ENCODE measurements around the gene GRN.
A peak's percentile ranks its signal among the peaks of the same experiment; 100 is the strongest.

The GRN gene

GRCh38 chr17:44354582-44355561 lies 9.8 kb downstream of the GRN start:
- H3K36me3 ChIP-seq (ENCODE audit: control insufficient read depth in 2 of 2, insufficient read depth in 2 of 2, low read length in 2 of 2): peaks cover 14 to 16% of the 10 kb centered on the region in 2 donors
- no peaks in the 10 kb centered on the region for H3K4me1 ChIP-seq (ENCODE audit: control insufficient read depth, insufficient read depth, low read length)
- H3K27me3 ChIP-seq (ENCODE audit: control insufficient read depth in 1 of 2, insufficient read depth in 2 of 2, low read length in 2 of 2): no peaks in the 10 kb centered on the region
- H3K27ac ChIP-seq (ENCODE audit: low read length): no peak overlapping the region
- no peaks in the 10 kb centered on the region for H3K9me3 ChIP-seq (ENCODE audit: control insufficient read depth in 2 of 2, low read length in 2 of 2)
- H3K4me3 ChIP-seq (ENCODE audit: low read length in 2 of 2): no peak overlapping the region
- H3K9ac ChIP-seq (ENCODE audit: low read length in 2 of 2): no peak overlapping the region

- no peak overlapping the region for H3K4me3 ChIP-seq (ENCODE audit: low read length in 2 of 2)
- peaks cover 2% of the 10 kb centered on the region for H3K4me1 ChIP-seq (ENCODE audit: control insufficient read depth, insufficient read depth, low read length)
- no peaks in the 10 kb centered on the region for H3K9me3 ChIP-seq (ENCODE audit: control insufficient read depth in 2 of 2, low read length in 2 of 2)
- H3K9ac ChIP-seq (ENCODE audit: low read length in 2 of 2): no peak overlapping the region
- H3K27me3 ChIP-seq (ENCODE audit: control insufficient read depth in 1 of 2, insufficient read depth in 2 of 2, low read length in 2 of 2): peaks cover 0 to 2% of the 10 kb centered on the region in 2 donors
- H3K36me3 ChIP-seq (ENCODE audit: control insufficient read depth in 2 of 2, insufficient read depth in 2 of 2, low read length in 2 of 2): peaks cover 12 to 16% of the 10 kb centered on the region in 2 donors
- no peak overlapping the region for H3K27ac ChIP-seq (ENCODE audit: low read length)
These were observed 10.6 kb downstream of the GRN start for GRCh38 chr17:44355642-44356099.

GRCh38 chr17:44356241-44356640 lies 11.1 kb downstream of the GRN start:
- H3K4me1 ChIP-seq (ENCODE audit: control insufficient read depth, insufficient read depth, low read length): peaks cover 2% of the 10 kb centered on the region
- no peak overlapping the region for H3K9ac ChIP-seq (ENCODE audit: low read length in 2 of 2)
- H3K36me3 ChIP-seq (ENCODE audit: control insufficient read depth in 2 of 2, insufficient read depth in 2 of 2, low read length in 2 of 2): peaks cover 8 to 11% of the 10 kb centered on the region in 2 donors
- H3K4me3 ChIP-seq (ENCODE audit: low read length in 2 of 2): no peak overlapping the region
- peaks cover 0 to 4% of the 10 kb centered on the region in 2 donors for H3K27me3 ChIP-seq (ENCODE audit: control insufficient read depth in 1 of 2, insufficient read depth in 2 of 2, low read length in 2 of 2)
- no peaks in the 10 kb centered on the region for H3K9me3 ChIP-seq (ENCODE audit: control insufficient read depth in 2 of 2, low read length in 2 of 2)
- no peak overlapping the region for H3K27ac ChIP-seq (ENCODE audit: low read length)

- H3K4me1 ChIP-seq (ENCODE audit: control insufficient read depth, insufficient read depth, low read length): peaks cover 3% of the 10 kb centered on the region
- H3K36me3 ChIP-seq (ENCODE audit: control insufficient read depth in 2 of 2, insufficient read depth in 2 of 2, low read length in 2 of 2): no peaks in the 10 kb centered on the region
- no peak overlapping the region for H3K27ac ChIP-seq (ENCODE audit: low read length)
- no peak overlapping the region for H3K9ac ChIP-seq (ENCODE audit: low read length in 2 of 2)
- no peak overlapping the region for H3K4me3 ChIP-seq (ENCODE audit: low read length in 2 of 2)
- H3K9me3 ChIP-seq (ENCODE audit: control insufficient read depth in 2 of 2, low read length in 2 of 2): no peaks in the 10 kb centered on the region
- peaks cover 0 to 4% of the 10 kb centered on the region in 2 donors for H3K27me3 ChIP-seq (ENCODE audit: control insufficient read depth in 1 of 2, insufficient read depth in 2 of 2, low read length in 2 of 2)
These were observed 13.0 kb downstream of the GRN start for GRCh38 chr17:44358066-44358465.

GRCh38 chr17:44359006-44359405 lies 13.9 kb downstream of the GRN start:
- Histone ChIP-seq H3K4me1 (ENCODE audit: control insufficient read depth, insufficient read depth, low read length) (peaks cover 10% of the 10 kb centered on the region), H3K27ac (ENCODE audit: low read length) (no peak overlapping the region), H3K4me3 (ENCODE audit: low read length in 2 of 2) (no peak overlapping the region), H3K27me3 (ENCODE audit: control insufficient read depth in 1 of 2, insufficient read depth in 2 of 2, low read length in 2 of 2) (peaks cover 0 to 4% of the 10 kb centered on the region in 2 donors), H3K9me3 (ENCODE audit: control insufficient read depth in 2 of 2, low read length in 2 of 2) (no peaks in the 10 kb centered on the region), H3K36me3 (ENCODE audit: control insufficient read depth in 2 of 2, insufficient read depth in 2 of 2, low read length in 2 of 2) (no peaks in the 10 kb centered on the region), H3K9ac (ENCODE audit: low read length in 2 of 2) (no peak overlapping the region)

GRCh38 chr17:44359458-44360143 lies 14.5 kb downstream of the GRN start:
- H3K27me3 ChIP-seq (ENCODE audit: control insufficient read depth in 1 of 2, insufficient read depth in 2 of 2, low read length in 2 of 2): peaks cover 0 to 4% of the 10 kb centered on the region in 2 donors
- no peak overlapping the region for H3K9ac ChIP-seq (ENCODE audit: low read length in 2 of 2)
- H3K4me1 ChIP-seq (ENCODE audit: control insufficient read depth, insufficient read depth, low read length): peaks cover 11% of the 10 kb centered on the region
- no peak overlapping the region for H3K4me3 ChIP-seq (ENCODE audit: low read length in 2 of 2)
- H3K9me3 ChIP-seq (ENCODE audit: control insufficient read depth in 2 of 2, low read length in 2 of 2): no peaks in the 10 kb centered on the region
- H3K36me3 ChIP-seq (ENCODE audit: control insufficient read depth in 2 of 2, insufficient read depth in 2 of 2, low read length in 2 of 2): no peaks in the 10 kb centered on the region
- H3K27ac ChIP-seq (ENCODE audit: low read length): no peak overlapping the region

- H3K27ac ChIP-seq (ENCODE audit: low read length): no peak overlapping the region
- H3K9ac ChIP-seq (ENCODE audit: low read length in 2 of 2): no peak overlapping the region
- peaks cover 11% of the 10 kb centered on the region for H3K4me1 ChIP-seq (ENCODE audit: control insufficient read depth, insufficient read depth, low read length)
- H3K36me3 ChIP-seq (ENCODE audit: control insufficient read depth in 2 of 2, insufficient read depth in 2 of 2, low read length in 2 of 2): no peaks in the 10 kb centered on the region
- H3K27me3 ChIP-seq (ENCODE audit: control insufficient read depth in 1 of 2, insufficient read depth in 2 of 2, low read length in 2 of 2): peaks cover 0 to 7% of the 10 kb centered on the region in 2 donors
- no peaks in the 10 kb centered on the region for H3K9me3 ChIP-seq (ENCODE audit: control insufficient read depth in 2 of 2, low read length in 2 of 2)
- H3K4me3 ChIP-seq (ENCODE audit: low read length in 2 of 2): no peak overlapping the region
These were observed 15.0 kb downstream of the GRN start for GRCh38 chr17:44360144-44360533.

GRCh38 chr17:44360826-44361225 lies 15.7 kb downstream of the GRN start:
- peaks cover 0 to 7% of the 10 kb centered on the region in 2 donors for H3K27me3 ChIP-seq (ENCODE audit: control insufficient read depth in 1 of 2, insufficient read depth in 2 of 2, low read length in 2 of 2)
- H3K9me3 ChIP-seq (ENCODE audit: control insufficient read depth in 2 of 2, low read length in 2 of 2): no peaks in the 10 kb centered on the region
- H3K4me3 ChIP-seq (ENCODE audit: low read length in 2 of 2): no peak overlapping the region
- peaks cover 11% of the 10 kb centered on the region for H3K4me1 ChIP-seq (ENCODE audit: control insufficient read depth, insufficient read depth, low read length)
- H3K27ac ChIP-seq (ENCODE audit: low read length): no peak overlapping the region
- H3K36me3 ChIP-seq (ENCODE audit: control insufficient read depth in 2 of 2, insufficient read depth in 2 of 2, low read length in 2 of 2): no peaks in the 10 kb centered on the region
- no peak overlapping the region for H3K9ac ChIP-seq (ENCODE audit: low read length in 2 of 2)

- Histone ChIP-seq H3K27me3 (ENCODE audit: control insufficient read depth in 1 of 2, insufficient read depth in 2 of 2, low read length in 2 of 2) (peaks cover 0 to 7% of the 10 kb centered on the region in 2 donors), H3K9me3 (ENCODE audit: control insufficient read depth in 2 of 2, low read length in 2 of 2) (no peaks in the 10 kb centered on the region), H3K36me3 (ENCODE audit: control insufficient read depth in 2 of 2, insufficient read depth in 2 of 2, low read length in 2 of 2) (no peaks in the 10 kb centered on the region), H3K9ac (ENCODE audit: low read length in 2 of 2) (no peak overlapping the region), H3K4me3 (ENCODE audit: low read length in 2 of 2) (no peak overlapping the region), H3K4me1 (ENCODE audit: control insufficient read depth, insufficient read depth, low read length) (peaks cover 11% of the 10 kb centered on the region), H3K27ac (ENCODE audit: low read length) (no peak overlapping the region)
These were observed 16.5 kb downstream of the GRN start for GRCh38 chr17:44361292-44362260.

- H3K4me3 ChIP-seq (ENCODE audit: low read length in 2 of 2): peak overlapping the region in 1 of 2 donors; percentile 73
These were observed 17.4 kb downstream of the GRN start for GRCh38 chr17:44362459-44362948.

More at GRCh38 chr17:44362459-44362948, 17.4 kb downstream of the GRN start:
- Histone ChIP-seq H3K9me3 (ENCODE audit: control insufficient read depth in 2 of 2, low read length in 2 of 2) (no peaks in the 10 kb centered on the region), H3K36me3 (ENCODE audit: control insufficient read depth in 2 of 2, insufficient read depth in 2 of 2, low read length in 2 of 2) (no peaks in the 10 kb centered on the region), H3K27ac (ENCODE audit: low read length) (no peak overlapping the region), H3K9ac (ENCODE audit: low read length in 2 of 2) (no peak overlapping the region), H3K4me1 (ENCODE audit: control insufficient read depth, insufficient read depth, low read length) (peaks cover 11% of the 10 kb centered on the region), H3K27me3 (ENCODE audit: control insufficient read depth in 1 of 2, insufficient read depth in 2 of 2, low read length in 2 of 2) (peaks cover 1 to 7% of the 10 kb centered on the region in 2 donors)

Data from stomach smooth muscle (tissue), 2 donors.